ENCODE data around the gene CUX1. TPM values are rescaled to one million over a fixed set of nuclear protein-coding genes. Genes with fewer than 3 reads are reported as not detected.

The CUX1 gene
- total and polyA plus RNA-seq, 10 of the 15 experiments (the other 5 are each of a cell fraction or from before 2014, with no cell fraction given) = 6.1 to 48.6 (median 25.9) TPM

GRCh38 chr7:102107474-102108104, 290.2 kb downstream of the CUX1 start:
- H3K36me3 ChIP-seq (ENCODE audit: control insufficient read depth in 2 of 2, insufficient read depth in 2 of 2, low read length in 1 of 2) = peaks cover 8 to 9% of the 10 kb centered on the region in 2 experiments; a peak in 3 of 4 replicates
- no peaks in the 10 kb centered on the region for H3K27me3 ChIP-seq (replicated peaks in 1 of 2; ENCODE audit: control insufficient read depth in 2 of 2, insufficient read depth in 2 of 2, low read length in 1 of 2)
- H3K4me2 ChIP-seq (ENCODE audit: control insufficient read depth, insufficient read depth) = no peak overlapping the region
- no TSS peak for BruUV-seq (replicated peaks)
- intact Hi-C loops (cut with micrococcal nuclease; ENCODE audit: unreplicated experiment) (no loop called here), in situ Hi-C loops (cut with MboI) (no loop called here)
- no peaks in the 10 kb centered on the region for H3K4me1 ChIP-seq (ENCODE audit: control insufficient read depth, insufficient read depth, low read length)
- H3K4me3 ChIP-seq = no peak overlapping the region
- RAD21 ChIA-PET (ENCODE audit: unreplicated experiment) = no interaction called here
- CTCF ChIA-PET = no interaction called here
- H2AFZ ChIP-seq (ENCODE audit: control insufficient read depth, low read depth, low read length) = no peak overlapping the region
- no peak overlapping the region for H3K9ac ChIP-seq (ENCODE audit: control insufficient read depth, insufficient read depth, low read length)
- no peaks in the 10 kb centered on the region for H4K20me1 ChIP-seq (ENCODE audit: control insufficient read depth, insufficient read depth)
- no peak overlapping the region for H3K27ac ChIP-seq (ENCODE audit: control insufficient read depth, insufficient read depth)
- FAIRE-seq (no peak), DNase-seq (ENCODE audit: low read depth, low spot score) (no peak), ATAC-seq (no peak)
- no peaks in the 10 kb centered on the region for H3K79me2 ChIP-seq (ENCODE audit: control insufficient read depth, insufficient read depth, low read length)
- 93% methylated on average over 19 of the region's 19 CpGs for WGBS (ENCODE audit: insufficient coverage, insufficient replicate concordance, low lambda C conversion rate, missing lambda C conversion rate)
- SMC1A ChIA-PET (ENCODE audit: uncharacterized antibody, unreplicated experiment) = interaction anchor here (1.1 kb wide), 1 partner anchor 284 kb away, joined by 3 read pairs; no protein-coding TSS in a partner anchor
- no peak for TF ChIP-seq BCL11A (IDR thresholded peaks at IDR 0.05; ENCODE audit: low read depth, low read length)
- no peak for TF ChIP-seq SP1 (IDR thresholded peaks at IDR 0.05; ENCODE audit: low read depth, low read length)
- no peak for TF ChIP-seq FOXM1 (IDR thresholded peaks at IDR 0.05; ENCODE audit: low read depth, low read length)
- TF ChIP-seq RCOR1 (conservative IDR thresholded peaks at IDR 0.05; ENCODE audit: low read depth, low read length) = no peak
- no peak for TF ChIP-seq NFIC (IDR thresholded peaks at IDR 0.05; ENCODE audit: low read depth, low read length)
- no peak for TF ChIP-seq BMI1 (IDR thresholded peaks at IDR 0.05; ENCODE audit: borderline replicate concordance)
- no peak for TF ChIP-seq ZNF274 (IDR thresholded peaks at IDR 0.05; ENCODE audit: insufficient read depth, insufficient read length)
- no peak for TF ChIP-seq MAX (IDR thresholded peaks at IDR 0.05; ENCODE audit: low read depth, low read length)
- no peak for TF ChIP-seq ZBTB40 (IDR thresholded peaks at IDR 0.05; ENCODE audit: borderline replicate concordance)
- TF ChIP-seq RBBP5 (conservative IDR thresholded peaks at IDR 0.05) = no peak
- no peak for TF ChIP-seq IRF4 (IDR thresholded peaks at IDR 0.05; ENCODE audit: low read depth, low read length)
- POLR2A ChIA-PET = no interaction called here
- H3K9me3 ChIP-seq (replicated peaks; ENCODE audit: control insufficient read depth, insufficient read depth, low read length) = no peaks in the 10 kb centered on the region
